HG03060 (cell line): Measurements from ENCODE around the gene BMP6.
A peak's percentile ranks its signal among the peaks of the same experiment; 100 is the strongest.
"Not testable (repeated sequence)": the region's sequence is repeated elsewhere in the genome, so short reads cannot be mapped to it uniquely, and the experiment has no call there.

Experiments used
- ATAC-seq: cut with Tn5 transposase; IDR thresholded peaks from one replicate; pipeline ENCODE4 v1.9.1; 2021; ENCODE audit warnings: low read depth, moderate number of reproducible peaks; ENCODE audit not compliant: unreplicated experiment

Gene BMP6

DNA sequence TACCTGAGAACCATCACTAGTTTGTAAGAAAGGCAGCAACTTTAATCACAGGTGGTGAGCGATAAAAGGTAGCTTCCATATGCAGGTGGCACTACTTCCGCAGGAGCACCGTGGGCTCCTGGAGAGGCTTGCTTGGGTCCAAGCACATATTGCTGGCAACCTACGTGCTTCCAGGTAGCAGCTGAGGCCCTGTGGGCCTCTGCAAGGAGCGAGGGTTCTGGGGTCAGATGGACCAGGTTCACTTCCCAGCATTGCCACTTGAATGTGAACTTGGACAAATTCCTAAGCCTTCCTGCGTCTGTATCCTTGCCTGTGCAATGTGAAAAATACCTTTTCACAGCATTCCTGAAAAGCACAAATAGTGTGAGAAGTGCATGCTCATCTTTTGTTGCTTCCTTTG lies 153.7 kb downstream of the BMP6 start:
- no peak for ATAC-seq

DNA sequence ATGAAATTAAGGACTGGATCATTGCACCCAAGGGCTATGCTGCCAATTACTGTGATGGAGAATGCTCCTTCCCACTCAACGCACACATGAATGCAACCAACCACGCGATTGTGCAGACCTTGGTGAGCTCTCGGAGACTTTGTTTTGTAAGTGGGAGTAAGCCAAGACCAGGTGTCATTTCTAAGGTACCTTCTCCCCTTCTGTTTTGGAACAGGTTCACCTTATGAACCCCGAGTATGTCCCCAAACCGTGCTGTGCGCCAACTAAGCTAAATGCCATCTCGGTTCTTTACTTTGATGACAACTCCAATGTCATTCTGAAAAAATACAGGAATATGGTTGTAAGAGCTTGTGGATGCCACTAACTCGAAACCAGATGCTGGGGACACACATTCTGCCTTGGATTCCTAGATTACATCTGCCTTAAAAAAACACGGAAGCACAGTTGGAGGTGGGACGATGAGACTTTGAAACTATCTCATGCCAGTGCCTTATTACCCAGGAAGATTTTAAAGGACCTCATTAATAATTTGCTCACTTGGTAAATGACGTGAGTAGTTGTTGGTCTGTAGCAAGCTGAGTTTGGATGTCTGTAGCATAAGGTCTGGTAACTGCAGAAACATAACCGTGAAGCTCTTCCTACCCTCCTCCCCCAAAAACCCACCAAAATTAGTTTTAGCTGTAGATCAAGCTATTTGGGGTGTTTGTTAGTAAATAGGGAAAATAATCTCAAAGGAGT lies 154.2 kb downstream of the BMP6 start:
- no peak for ATAC-seq

GRCh38 chr6:7880718-7881107 lies 154.8 kb downstream of the BMP6 start:
- no peak for ATAC-seq

GRCh38 chr6:7881765-7882500 lies 156.0 kb downstream of the BMP6 start:
- ATAC-seq: no peak

GRCh38 chr6:7882505-7883257 lies 156.8 kb downstream of the BMP6 start:
- ATAC-seq: no peak

DNA sequence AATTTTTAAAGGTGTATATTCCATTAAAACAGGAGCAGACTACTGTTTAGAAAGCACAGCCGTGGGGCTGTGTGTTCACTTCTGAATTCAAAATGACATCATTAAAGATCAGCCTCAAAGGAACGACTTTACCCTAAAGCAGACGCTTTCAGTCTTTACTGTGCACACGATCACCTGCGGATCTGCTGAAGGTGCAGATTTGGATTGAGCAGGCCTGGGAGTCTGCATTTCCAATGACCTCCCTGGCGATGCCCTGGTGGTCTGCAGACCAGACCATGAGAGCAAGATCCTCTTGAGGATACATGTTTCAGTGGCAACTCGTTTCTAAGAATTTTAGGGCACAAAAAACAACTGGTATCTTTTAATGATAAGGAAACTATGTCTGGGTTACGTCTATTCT lies 157.5 kb downstream of the BMP6 start:
- ATAC-seq: no peak

GRCh38 chr6:7886132-7886531 lies 160.2 kb downstream of the BMP6 start:
- ATAC-seq: no peak

- no peak for ATAC-seq
Measured at GRCh38 chr6:7887278-7887991, 161.5 kb downstream of the BMP6 start.

DNA sequence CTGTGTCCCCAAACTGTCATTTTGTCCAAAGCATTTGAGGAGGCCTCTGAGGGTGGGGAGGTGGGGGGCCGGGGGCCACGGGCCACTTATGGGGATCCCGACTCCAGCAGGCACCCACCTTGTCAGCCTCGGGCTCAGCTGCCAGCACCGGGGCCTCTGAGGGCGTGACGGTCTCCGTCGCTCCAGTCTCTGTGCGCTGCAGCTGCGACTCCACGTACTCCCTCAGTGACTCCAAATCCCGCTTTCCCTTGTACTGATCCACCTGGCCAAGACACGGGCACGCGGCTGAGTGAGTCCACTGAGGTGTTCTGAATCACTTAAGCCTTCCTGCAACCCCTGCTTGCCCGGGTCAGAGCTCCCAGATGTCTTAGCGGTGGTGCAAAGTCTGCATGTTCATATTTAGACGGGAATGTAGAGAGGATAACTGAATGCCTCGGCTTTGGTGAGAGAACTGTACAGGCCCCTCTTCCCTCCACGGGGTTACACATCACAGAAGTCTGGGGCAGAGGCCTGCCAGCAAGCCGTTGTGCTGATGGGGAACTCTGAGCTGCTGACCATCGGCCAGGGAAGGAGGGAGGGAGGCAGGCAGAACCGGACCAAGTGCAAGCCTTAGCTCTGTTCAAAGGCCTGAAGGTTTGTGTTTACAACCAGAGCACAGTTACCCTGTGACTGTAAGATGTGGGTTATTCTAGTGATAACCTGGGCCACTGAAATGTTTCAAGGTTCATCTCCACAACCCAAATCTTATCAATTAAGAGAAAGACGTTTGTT lies 162.9 kb downstream of the BMP6 start:
- ATAC-seq: no peak

- ATAC-seq: no peak
Measured at GRCh38 chr6:7891078-7891872, 165.4 kb downstream of the BMP6 start.

DNA sequence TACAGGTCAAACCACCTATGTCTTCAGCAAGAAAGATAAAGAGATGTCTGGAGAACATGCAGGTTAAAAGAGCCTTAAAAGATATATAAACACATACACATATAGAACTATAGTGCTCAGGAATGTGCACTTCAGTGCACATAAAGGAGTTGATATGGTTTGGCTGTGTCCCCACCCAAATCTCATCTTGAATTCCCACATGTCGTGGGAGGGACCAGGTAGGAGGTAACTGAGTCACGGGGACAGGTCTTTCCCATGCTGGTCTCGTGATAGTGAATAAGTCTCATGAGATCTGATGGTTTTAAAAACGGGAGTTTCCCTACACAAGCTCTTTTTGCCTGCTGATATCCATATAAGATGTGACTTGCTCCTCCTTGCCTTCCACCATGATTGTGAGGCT lies 166.5 kb downstream of the BMP6 start:
- not testable (repeated sequence) for ATAC-seq

- no peak for ATAC-seq
Measured at GRCh38 chr6:7893342-7893741, 167.4 kb downstream of the BMP6 start.

DNA sequence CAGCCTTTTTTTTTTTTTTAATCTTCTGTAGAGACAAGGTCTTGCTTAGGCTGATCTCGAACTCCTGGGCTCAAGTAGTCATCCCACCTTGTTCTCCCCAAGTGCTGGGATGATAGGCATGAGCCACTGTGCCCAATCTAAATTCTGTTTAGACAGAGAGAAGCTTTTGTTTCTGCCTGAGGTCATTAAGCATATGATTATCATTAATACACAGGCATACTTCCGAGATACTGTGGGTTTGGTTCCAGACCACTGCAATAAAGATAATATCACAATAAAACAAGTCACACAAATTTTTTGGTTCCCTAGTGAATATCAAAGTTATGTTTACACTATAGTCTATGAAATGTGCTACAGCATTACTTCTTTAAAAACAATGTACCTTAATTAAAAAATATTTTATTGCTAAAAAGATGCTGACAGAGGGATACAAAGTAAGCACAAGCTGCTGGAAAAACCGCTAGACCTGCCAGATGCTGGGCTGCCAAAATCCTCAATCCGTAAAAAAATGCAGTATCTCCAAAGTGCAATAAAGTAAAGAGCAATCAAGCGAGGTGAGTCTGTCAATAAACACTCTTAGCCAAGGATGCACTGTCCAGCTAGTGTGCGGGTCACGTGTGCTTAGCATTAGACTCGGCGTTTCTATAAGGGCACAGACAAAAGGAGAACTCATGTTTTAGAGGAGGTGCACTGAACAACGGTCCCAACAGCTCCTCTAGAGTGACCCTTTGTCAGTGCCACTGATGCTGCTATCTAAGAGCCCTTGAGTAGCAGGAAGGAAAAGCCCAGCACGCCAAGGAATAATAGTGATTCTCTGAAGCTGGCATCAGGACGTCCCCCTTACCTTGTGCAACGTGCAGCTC lies 168.6 kb downstream of the BMP6 start:
- ATAC-seq: no peak

- no peak for ATAC-seq
Measured at GRCh38 chr6:7895125-7895423, 169.2 kb downstream of the BMP6 start.

DNA sequence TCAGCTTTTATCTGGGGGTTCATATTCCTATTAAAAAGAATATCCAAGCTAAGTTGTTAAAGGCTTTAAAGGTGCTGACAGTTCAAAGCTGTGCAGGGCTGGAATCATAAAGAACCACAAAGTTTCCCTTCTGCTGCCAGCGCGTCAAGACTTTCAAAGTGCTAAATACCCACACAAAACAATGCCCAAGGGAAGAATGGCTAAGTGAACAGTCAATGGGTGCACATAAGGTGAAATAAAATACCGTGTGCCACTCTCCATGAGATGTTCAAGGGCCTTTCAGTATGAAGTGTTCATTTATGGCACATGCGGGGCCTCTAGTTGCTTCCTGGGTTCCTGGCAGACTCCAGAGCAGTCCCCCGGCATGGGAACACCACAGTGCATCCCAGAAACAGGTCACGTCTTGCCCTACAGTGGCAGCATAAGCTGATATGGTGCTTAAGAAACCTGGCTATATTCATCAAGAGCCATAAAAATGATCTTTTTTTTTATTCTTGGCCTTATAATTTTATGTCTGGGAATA lies 170.6 kb downstream of the BMP6 start:
- ATAC-seq: no peak

GRCh38 chr6:7897461-7898192 lies 171.7 kb downstream of the BMP6 start:
- ATAC-seq: peak; percentile 65

- not testable (repeated sequence) for ATAC-seq
Measured at GRCh38 chr6:7898193-7898586, 172.3 kb downstream of the BMP6 start.
